Activated naive CD4-positive, alpha-beta T cell (primary cell): ENCODE results near the gene ARL6IP4.
"Not testable (repeated sequence)": the region's sequence is repeated elsewhere in the genome, so short reads cannot be mapped to it uniquely, and the experiment has no call there.

Experiments used
- DNase-seq, 4 experiments: peaks; one replicate each; lab custom pipeline; 2025; lab: John Stamatoyannopoulos, UW

ARL6IP4 gene

GRCh38 chr12:123011701-123012100, 31.2 kb downstream of the ARL6IP4 start:
- no peak for DNase-seq

- DNase-seq: no peak
These were observed 33.0 kb downstream of the ARL6IP4 start for GRCh38 chr12:123013185-123014095.

DNA sequence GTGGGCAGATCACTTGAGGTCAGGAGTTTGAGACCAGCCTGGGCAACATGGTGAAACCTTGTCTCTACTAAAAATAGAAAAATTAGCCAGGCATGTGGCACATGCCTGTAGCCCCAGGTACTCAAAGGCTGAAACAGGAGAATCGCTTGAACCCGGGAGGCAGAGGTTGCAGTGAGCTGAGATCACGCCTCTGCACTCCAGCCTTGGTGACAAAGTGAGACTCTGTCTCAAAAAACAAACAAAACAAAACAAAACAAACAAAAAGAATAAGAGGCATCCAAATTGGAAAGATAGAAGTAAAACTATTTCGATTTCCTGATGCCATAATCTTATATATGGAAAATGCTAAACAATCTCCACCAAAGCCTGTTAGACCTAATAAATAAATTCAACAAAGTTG, 34.0 kb downstream of the ARL6IP4 start:
- not testable (repeated sequence) for DNase-seq

DNA sequence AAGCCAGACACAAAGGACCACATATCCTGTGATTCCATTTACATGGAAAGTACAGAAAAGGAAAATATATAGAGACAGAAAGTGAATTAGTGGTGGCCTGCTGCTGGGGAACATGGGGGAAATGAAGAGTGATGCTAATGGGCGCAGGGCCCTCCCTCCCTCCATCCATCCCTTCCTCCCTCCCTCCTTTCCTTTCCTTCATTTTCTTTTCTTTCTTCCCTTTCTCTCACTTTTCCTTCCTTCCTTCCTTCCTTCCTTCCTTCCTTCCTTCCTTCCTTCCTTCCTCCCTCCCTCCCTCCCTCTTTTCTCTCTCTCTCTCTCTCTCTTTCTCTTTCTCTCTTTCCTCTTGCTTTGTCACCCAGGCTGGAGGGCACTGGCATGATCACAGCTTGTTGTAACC, 37.3 kb downstream of the ARL6IP4 start:
- no peak for DNase-seq

DNA sequence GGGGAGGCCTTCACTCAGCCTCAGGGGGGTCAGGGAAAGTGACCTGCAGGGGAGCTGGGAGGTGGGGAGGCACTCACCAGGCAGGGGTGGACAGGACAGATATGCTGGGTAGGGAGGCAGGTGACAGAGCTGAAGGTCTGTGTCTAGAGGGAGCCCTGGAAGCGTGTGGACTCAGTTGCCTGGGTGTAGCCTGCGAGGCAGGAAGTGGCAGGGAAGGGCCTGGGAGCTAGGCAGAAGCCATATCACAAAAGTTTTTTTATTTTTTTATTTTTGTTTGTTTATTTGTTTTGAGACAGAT, 39.3 kb downstream of the ARL6IP4 start:
- no peak for DNase-seq

DNA sequence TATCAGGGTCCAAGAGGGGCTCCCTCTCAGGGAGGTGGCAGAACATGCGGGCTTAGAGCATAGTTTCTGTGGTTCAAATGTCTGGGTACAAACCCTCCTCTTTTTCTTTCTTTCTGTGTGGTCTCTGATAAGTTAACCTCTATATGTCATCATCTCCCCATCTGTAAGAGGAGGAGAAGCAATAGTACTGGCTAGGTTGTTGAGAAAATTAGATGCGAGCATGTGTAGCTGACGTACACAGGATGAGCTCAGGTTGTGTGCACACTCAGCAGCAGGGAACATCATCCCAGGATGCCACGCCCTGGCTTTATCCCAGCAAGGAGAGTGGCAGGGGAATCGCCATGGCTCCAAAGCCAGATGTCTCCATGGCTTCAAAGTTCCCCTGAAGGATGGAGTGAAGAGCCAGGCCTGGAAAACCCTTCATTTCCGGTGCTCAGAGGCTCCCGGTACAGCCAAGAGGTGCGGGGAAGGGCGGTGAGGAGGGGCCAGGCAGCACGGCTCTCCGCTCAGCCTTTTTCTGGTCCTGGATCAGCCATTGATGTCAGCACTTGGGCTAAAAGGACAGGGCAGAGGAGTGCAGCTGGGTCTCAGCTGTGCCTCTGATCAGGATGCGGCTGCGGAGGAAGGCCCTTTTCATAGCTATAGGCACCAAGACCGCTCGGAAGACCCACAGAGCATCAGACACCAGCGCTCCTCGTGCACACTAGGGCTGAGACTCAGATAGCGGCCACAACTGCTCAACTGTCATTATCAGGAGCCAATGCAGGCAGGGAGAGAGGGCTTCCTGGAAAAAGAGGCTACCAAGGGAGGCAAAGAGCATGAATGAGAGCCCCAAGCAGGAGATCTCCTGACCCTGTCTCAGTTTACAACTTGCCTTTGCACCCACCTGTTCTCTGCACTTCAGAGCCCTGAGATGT, 41.5 kb downstream of the ARL6IP4 start:
- no peak for DNase-seq

DNA sequence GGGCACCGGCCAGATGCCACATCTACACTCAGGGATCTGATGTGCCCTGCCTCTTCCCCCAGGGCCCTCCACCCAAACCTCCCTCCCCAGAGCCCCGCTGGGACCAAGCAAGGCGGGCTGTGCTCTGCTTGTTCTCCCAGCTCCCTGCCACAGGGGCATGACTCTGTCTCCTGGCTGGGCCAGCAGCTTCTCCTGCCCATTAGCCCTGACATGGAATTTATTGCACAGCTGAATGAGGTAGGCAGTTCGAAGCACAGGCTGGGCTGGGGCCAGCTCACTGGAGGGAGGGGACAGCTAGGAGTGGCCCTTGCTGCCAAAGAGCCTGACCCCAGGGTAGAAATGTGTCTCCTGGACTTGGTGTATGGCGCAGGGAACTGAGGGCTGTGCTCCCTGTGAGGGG, 42.4 kb downstream of the ARL6IP4 start:
- no peak for DNase-seq

DNA sequence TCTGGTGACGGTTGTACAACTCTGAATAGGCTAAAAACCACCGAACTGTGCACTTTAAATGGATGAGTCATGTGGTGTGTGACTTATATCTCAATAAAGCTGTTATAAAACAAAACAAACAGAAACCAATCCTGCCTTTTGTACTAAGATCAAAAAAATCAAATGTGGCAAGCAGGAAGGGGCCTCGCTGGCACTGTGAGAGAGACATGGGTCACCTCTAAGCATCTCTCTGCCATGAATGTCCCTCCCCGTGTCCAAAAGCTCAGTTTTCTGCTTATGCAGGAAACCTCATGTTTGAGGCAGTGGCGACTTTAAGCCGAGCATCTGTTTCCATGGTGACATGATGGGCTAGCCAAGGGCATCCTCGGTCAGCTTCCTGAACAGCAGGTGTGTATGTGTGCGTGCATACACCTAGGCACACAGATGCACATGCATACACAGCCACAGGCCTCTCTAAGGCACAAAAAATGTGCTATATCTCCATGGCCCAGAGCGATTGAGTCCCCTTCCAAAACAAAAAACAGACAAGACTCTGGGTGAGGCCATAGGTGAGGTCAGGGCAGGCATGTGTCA, 44.4 kb downstream of the ARL6IP4 start:
- DNase-seq: no peak

DNA sequence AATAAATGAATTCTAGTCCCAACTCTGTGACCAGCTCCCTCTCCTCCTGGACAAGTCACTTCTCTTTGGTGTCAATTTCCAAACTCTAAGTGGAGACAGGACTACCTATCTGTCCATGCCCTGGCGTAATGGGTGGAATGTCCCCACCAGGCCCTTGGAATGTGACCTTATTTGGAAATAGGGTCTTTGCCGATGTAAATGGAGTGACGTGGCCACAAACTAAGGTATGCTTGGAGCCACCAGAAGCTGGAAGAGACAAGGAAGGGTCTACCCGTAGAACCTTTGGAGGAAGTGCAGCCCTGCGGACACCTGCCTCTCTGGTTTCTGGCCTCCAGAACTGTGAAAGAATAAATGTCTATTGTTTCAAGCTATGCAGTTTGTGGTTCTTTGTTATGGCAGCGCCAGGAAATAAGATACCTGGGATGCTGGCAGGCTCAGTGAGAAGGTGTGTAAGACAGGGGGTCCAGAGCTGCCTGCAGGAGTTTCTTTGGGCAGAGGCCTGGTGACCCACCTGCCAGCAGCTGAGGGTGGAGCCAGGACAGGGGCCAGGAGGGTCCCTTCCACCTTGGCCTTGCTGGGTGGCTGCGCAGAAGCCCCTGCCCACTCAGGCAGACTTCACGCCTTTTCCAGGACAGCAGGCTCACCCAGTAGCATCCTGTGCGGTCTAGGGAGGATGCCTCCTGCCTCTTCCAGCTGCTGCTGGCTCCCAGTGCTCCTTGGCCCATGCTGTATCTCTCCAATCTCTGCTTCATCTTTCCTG, 45.8 kb downstream of the ARL6IP4 start:
- DNase-seq: no peak

- no peak for DNase-seq
These were observed 47.4 kb downstream of the ARL6IP4 start for GRCh38 chr12:123027726-123028445.

GRCh38 chr12:123028475-123028874, 48.0 kb downstream of the ARL6IP4 start:
- no peak for DNase-seq

DNA sequence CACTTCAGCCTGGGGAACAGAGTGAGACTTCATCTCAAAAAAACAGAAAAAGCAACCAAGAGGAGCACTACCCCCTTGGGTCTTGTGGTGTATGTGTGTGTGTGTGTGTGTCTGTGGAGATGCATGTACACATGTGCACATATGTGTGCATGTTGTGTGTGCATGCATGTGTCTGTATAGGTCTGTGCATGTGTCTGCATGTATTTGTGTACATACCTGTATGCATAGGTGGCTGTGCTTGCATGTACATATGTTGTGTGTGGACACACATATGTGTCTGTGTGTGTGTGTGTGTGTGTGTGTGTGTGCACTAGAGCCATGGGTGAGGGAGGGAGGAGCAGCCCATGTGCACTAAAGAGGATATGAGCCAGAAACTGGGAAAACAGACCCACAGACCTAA, 49.1 kb downstream of the ARL6IP4 start:
- no peak for DNase-seq

DNA sequence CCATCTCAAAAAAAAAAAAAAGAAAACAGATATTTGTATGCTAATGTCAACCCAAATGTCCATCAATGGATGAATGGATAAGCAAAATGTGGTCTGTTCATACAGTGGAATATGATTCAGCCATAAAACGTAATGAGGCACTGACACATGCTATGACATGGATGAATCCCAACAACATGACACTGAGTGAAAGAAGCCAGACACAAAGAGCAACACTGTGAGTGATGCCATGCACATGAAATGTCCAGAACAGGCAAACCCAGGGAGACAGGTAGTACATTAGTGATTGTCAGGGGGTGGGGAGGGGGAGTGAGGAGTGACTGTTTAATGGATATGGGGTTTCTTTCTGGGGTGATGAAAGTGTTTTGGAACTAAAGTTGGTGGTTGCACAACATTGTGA, 50.2 kb downstream of the ARL6IP4 start:
- DNase-seq: no peak

DNA sequence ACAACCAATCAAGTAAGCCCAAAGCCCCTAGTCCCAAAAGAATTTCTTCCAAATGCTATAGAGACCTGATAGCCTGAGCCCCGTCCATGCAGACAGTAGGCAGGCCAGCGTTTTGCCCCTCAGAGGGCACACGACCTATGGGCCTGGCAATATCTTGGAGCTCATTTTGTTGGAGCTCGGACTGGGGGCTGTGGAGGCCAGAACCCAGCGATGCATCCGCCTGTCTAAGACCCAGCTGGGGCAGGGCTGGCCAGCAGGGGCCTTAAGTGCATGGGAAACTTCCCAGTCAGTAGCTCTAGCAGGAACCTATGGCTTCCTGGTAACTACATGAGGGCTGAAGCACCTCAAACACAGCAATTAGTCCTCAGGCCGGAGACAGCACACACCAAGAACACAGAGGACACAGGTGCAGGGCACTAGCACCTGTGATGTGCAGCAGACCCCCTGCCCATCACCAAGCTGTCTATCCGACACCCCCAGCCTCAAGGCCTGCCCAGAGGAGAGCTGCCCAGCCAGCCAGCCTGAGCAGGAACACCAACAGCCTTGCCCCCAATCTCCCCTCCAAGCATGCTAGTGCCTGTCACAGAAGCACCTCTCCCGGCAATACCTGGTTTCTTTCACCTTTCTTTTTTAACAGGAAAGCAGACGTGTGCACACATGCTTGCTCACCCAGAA, 50.8 kb downstream of the ARL6IP4 start:
- DNase-seq: no peak
